Lung (tissue), 12 donors: Measurements from ENCODE around the gene NPBWR2. TPM values are rescaled to one million over a fixed set of nuclear protein-coding genes. Genes with fewer than 3 reads are reported as not detected.

Source experiments
- ATAC-seq: fragments of 200-7000 bp; cut with Tn5 transposase; one replicate; pipeline ENCODE4 v1.9.1; 2020; ENCODE audit warnings: moderate number of reproducible peaks; ENCODE audit not compliant: insufficient read depth, low FRiP score
- DNase-seq, 3 donors: peaks; one replicate each; pipeline ENCODE4 v3.0.0-alpha.2; 2013 to 2017
- H3K27ac ChIP-seq, 2 donors: one replicate each; pipeline ENCODE4 v1.5.1; 2013; ENCODE audit warnings: mild to moderate bottlenecking in 2 of 2, moderate library complexity in 2 of 2, control low read depth in 1 of 2, inconsistent platforms in 1 of 2, low read depth in 1 of 2, low read length in 1 of 2
- H3K27me3 ChIP-seq, 3 donors: one replicate each; pipeline ENCODE4 v1.5.1; 2013; ENCODE audit warnings: low read length in 2 of 3; ENCODE audit not compliant: control insufficient read depth in 3 of 3, insufficient read depth in 3 of 3
- H3K36me3 ChIP-seq, 4 donors: one replicate each; pipeline ENCODE4 v1.5.1; 2013; ENCODE audit warnings: low read length in 4 of 4, mild to moderate bottlenecking in 1 of 4, moderate library complexity in 1 of 4; ENCODE audit not compliant: control insufficient read depth in 4 of 4, insufficient read depth in 4 of 4
- H3K4me1 ChIP-seq, 5 donors: one replicate each; pipeline ENCODE4 v1.5.1; 2013; ENCODE audit warnings: low read length in 5 of 5, mild to moderate bottlenecking in 2 of 5, moderate library complexity in 1 of 5; ENCODE audit not compliant: control insufficient read depth in 5 of 5, insufficient read depth in 5 of 5
- H3K4me3 ChIP-seq: one replicate; pipeline ENCODE4 v1.5.1; 2013; ENCODE audit warnings: mild to moderate bottlenecking, control low read depth, moderate library complexity
- H3K9ac ChIP-seq, 2 donors: one replicate each; pipeline ENCODE4 v1.5.1; 2013; ENCODE audit warnings: low read length in 2 of 2, control low read depth in 1 of 2; ENCODE audit not compliant: insufficient read depth in 1 of 2
- H3K9me3 ChIP-seq, 4 donors: one replicate each; pipeline ENCODE4 v1.5.1; 2013; ENCODE audit warnings: low read length in 3 of 4, mild to moderate bottlenecking in 1 of 4, moderate library complexity in 1 of 4; ENCODE audit not compliant: control insufficient read depth in 4 of 4, insufficient read depth in 3 of 4
- CTCF ChIP-seq: IDR thresholded peaks from 2 replicates; pipeline ENCODE4 v1.5.1; 2012; ENCODE audit warnings: mild to moderate bottlenecking; ENCODE audit errors: control extremely low read depth, extremely low read depth
- WGBS, 2 donors: extraction: QIAGEN DNeasy Blood & Tissue Kit; methylation state at CpG; one replicate each; pipeline ENCODE4 v1.1.7; 2013; 5-methylcytosine and 5-hydroxymethylcytosine counted together
- polyA plus RNA-seq, 2 donors: library from polyadenylated mRNA; stranded (reverse); fragments of 200-250 nt; gene quantifications; one replicate each; pipeline ENCODE4 v1.2.1, GENCODE V29; 2013
- total RNA-seq, 2 donors: library from RNA; depleted of rRNA in 1 of 2; stranded (reverse); fragments of >200 nt in 1 of 2; gene quantifications; one replicate each; pipeline ENCODE4 v1.2.1, GENCODE V29; 2014 to 2021
- donor health status: control.
- donor health status: control.
- donor health status: Bipolar disorder and iron deficiency.
- donor health status: healthy.
- donor health status: DM: yes; HTN: yes; CAD: no.

The NPBWR2 gene
- total and polyA plus RNA-seq, 4 donors, result not detected

- DNase-seq (no peak), ATAC-seq (no peak)
- Histone ChIP-seq H3K9ac (no peak overlapping the region), H3K27me3 (no peaks in the 10 kb centered on the region), H3K36me3 (peaks cover 0 to 40% (median 14%) of the 10 kb centered on the region in 4 donors), H3K4me3 (no peak overlapping the region), H3K9me3 (no peaks in the 10 kb centered on the region), H3K27ac (no peak overlapping the region), H3K4me1 (peaks cover 0 to 5% (median 0%) of the 10 kb centered on the region in 5 donors)
- TF ChIP-seq CTCF, result no peak
- WGBS, 2 donors, result 87 to 88% methylated on average over 29 to 30 of the region's 30 CpGs
Observed at GRCh38 chr20:64071341-64072332, 35.7 kb downstream of the NPBWR2 start.

GRCh38 chr20:64070244-64070993 is 36.9 kb downstream of the NPBWR2 start:
- ATAC-seq (no peak), DNase-seq (no peak)
- Histone ChIP-seq H3K27me3 (no peaks in the 10 kb centered on the region), H3K9ac (no peak overlapping the region), H3K27ac (no peak overlapping the region), H3K4me3 (no peak overlapping the region), H3K9me3 (no peaks in the 10 kb centered on the region), H3K4me1 (peaks cover 0 to 5% (median 0%) of the 10 kb centered on the region in 5 donors), H3K36me3 (peaks cover 0 to 35% (median 14%) of the 10 kb centered on the region in 4 donors)
- 94% methylated on average over 31 of the region's 31 CpGs for WGBS, 2 donors
- TF ChIP-seq CTCF, result no peak

- TF ChIP-seq CTCF, result peak; percentile 7
- H3K27me3 ChIP-seq, result no peaks in the 10 kb centered on the region
- no peaks in the 10 kb centered on the region for H3K9me3 ChIP-seq
- no peak overlapping the region for H3K27ac ChIP-seq
- DNase-seq (peak in 1 of 3 donors; percentile 64), ATAC-seq (no peak)
- H3K9ac ChIP-seq, result no peak overlapping the region
- no peak overlapping the region for H3K4me3 ChIP-seq
- H3K4me1 ChIP-seq, result peaks cover 0 to 5% (median 0%) of the 10 kb centered on the region in 5 donors
- WGBS, 2 donors, result 54 to 61% methylated on average over 14 of the region's 14 CpGs
- H3K36me3 ChIP-seq, result peaks cover 0 to 29% (median 14%) of the 10 kb centered on the region in 4 donors
Observed at GRCh38 chr20:64069614-64070243, 37.6 kb downstream of the NPBWR2 start.
